Measurements from ENCODE around the gene TGFBR3.

DNA sequence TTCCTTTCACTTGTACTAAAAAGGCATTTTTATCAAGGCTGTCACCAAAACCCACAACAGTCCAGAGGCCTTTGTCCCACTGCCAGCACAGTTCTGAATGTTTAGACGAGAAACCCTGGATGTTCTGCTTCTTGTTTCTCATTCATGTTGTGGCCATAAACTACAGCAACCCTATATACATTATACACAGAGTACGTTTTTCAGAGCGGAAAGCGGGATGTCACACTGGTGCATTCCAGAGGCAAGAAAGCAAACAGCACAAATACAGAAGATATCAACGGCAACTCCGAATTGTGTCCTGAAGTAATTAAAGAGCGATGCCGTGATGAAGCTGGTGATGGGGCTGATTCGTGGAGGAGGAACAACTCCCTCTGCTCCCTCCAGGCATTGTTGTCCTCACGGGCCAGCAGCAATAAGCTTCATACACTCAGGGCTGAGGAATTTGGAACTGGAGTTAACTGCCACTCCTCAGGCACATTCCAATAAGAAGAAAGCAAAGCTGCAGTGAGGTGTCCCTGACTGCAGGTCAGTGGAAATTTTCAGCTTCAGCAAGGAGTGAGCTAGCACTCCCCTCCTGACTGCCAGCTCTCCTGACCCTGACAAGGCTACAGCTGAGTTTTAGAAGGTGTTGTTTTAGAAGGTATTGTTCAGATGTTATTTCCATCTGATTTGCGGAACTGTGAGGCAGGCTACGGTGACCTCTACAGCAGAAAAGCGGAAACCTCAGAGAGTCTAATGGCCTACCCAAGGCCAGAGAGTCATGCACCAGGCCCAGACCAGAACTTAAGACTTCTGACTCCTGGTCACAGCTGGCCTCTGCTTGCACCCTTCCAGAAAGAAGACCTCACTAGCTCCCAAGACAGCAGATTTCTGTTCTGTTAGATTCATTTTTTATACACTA is 149.0 kb downstream of the TGFBR3 start:
- TF ChIP-seq EZH2 (IDR thresholded peaks at IDR 0.05; ENCODE audit: borderline replicate concordance, low read depth, low read length, severe bottlenecking), result no peak
- TF ChIP-seq, protein P1, sequence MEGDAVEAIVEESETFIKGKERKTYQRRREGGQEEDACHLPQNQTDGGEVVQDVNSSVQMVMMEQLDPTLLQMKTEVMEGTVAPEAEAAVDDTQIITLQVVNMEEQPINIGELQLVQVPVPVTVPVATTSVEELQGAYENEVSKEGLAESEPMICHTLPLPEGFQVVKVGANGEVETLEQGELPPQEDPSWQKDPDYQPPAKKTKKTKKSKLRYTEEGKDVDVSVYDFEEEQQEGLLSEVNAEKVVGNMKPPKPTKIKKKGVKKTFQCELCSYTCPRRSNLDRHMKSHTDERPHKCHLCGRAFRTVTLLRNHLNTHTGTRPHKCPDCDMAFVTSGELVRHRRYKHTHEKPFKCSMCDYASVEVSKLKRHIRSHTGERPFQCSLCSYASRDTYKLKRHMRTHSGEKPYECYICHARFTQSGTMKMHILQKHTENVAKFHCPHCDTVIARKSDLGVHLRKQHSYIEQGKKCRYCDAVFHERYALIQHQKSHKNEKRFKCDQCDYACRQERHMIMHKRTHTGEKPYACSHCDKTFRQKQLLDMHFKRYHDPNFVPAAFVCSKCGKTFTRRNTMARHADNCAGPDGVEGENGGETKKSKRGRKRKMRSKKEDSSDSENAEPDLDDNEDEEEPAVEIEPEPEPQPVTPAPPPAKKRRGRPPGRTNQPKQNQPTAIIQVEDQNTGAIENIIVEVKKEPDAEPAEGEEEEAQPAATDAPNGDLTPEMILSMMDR (IDR thresholded peaks at IDR 0.05; ENCODE audit: borderline replicate concordance, extremely low read depth, low read length, poor library complexity, severe bottlenecking), result no peak

All from DND-41 (cell line).